IPS DF 4.7 (cell line): ENCODE results near the gene SYNPR.

ENCODE experiments used
- DNase-seq: peaks from one replicate; pipeline ENCODE4 v3.0.0-alpha.2; 2013; ENCODE audit warnings: low spot score; ENCODE audit errors: extremely low read depth

SYNPR gene

DNA sequence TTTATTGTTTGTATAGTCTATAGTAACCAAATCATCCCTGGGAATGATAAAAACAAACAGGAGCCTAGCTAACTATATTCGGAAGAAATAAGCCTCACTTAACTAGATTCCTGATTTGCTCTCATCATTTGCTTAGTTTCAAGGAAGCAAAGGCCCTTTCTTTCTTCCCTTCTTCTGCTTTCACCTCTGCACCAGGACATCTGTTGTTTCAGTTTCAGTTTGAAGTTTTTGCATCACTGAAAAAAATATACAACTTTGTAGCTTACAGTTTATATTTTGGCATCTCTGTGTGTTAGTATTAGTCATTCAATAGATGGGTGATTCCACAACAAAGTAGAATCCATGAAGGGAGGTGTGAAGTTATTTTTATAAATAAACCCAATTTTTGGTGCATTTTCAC lies 260.8 kb downstream of the SYNPR start:
- no peak for DNase-seq

DNA sequence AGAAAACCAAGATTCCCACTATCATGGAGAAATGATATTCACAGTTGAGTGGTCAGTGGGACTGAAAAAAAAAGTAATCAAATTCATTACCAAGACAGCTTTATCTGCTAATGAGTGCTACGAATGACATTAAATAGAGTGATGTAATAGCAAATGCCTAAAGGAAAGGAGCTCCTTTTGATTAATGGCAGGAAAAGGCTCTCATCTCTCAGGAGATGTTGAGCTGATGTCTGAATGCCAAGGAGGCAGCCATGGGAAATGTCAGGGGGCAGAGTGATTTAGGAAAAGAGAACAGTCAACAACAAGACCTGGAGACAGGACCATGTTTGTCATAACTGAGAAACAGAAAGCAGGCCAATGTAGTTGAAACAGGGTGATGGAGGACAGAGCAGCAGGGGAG lies 277.7 kb downstream of the SYNPR start:
- DNase-seq = no peak

DNA sequence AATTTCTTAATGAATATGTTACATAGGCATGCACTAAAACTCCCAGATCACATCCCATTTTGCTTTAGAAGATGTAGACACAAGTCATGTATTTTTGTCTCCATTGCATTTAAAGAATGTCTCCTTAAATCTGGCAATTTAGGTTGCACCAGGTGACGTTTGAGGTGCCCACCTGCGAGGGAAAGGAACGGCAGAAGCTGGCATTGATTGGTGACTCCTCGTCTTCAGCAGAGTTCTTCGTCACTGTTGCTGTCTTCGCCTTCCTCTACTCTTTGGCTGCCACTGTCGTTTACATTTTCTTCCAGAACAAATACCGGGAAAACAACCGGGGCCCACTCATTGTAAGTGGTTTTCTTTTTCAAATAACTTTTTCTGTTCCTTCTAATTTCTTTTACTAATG lies 278.3 kb downstream of the SYNPR start:
- DNase-seq = no peak

DNA sequence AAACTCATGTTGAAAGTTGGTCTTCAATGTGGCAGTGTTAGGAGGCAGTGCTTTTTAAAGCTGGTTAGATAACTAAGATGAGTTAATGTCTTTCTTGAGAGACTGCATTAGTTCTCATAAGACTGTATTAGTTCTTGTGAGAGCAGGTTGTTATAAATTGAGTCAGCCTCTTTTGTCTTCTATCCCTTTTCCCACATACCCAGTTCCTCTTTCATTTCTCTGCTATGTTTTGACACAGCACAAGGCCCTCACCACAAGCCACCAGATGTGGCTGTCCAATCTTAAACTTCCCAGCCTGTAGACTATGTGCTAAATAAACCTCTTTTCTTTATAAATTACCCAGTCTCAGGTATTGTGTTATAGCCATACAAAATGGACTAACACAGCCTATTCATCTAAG lies 279.8 kb downstream of the SYNPR start:
- no peak for DNase-seq

- no peak for DNase-seq
These were observed 281.8 kb downstream of the SYNPR start for GRCh38 chr3:63559884-63560283.

DNA sequence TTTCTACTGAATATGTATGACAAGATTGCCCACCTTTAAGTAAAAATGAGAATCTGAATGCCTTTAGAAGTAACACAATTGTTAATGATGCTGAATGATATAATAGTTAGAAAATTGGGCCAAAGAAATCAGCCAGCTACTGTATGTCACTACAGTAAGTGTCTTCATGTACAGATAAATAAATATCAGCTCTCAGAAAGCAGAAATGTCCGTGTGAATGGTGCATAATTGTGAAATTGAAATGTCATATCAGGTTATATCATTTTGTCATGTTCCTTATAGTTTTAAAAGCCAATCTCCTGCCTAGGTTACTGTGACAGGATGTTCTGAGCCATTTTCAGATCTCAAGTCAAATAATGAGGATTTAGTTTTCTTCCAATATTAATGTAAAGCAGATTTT lies 283.8 kb downstream of the SYNPR start:
- DNase-seq = no peak

- no peak for DNase-seq
These were observed 284.2 kb downstream of the SYNPR start for GRCh38 chr3:63562323-63562722.

GRCh38 chr3:63563572-63563971 lies 285.5 kb downstream of the SYNPR start:
- no peak for DNase-seq

GRCh38 chr3:63565220-63565619 lies 287.1 kb downstream of the SYNPR start:
- no peak for DNase-seq

- DNase-seq = no peak
These were observed 293.6 kb downstream of the SYNPR start for GRCh38 chr3:63571682-63572081.

- DNase-seq = peak; percentile 25
These were observed 298.7 kb downstream of the SYNPR start for GRCh38 chr3:63576846-63577245.

DNA sequence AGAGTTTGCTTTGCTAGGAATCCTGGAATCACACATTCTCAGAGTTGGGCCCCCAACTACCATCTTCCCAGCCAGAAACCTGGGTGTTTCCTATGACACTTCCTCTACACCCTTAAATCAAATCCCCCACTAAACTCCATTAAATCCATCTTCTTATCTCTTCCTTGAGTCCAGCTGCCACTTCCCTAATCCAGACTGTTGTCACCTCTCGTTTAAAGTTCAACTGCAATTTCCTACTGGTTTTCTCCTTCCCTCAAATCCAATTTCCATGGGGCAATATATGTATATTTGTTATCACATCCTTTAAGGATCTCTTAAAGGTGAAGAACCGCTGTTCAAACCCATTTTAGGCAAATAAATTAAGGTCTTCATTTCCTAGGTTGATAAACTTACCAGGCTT lies 300.8 kb downstream of the SYNPR start:
- no peak for DNase-seq

- no peak for DNase-seq
These were observed 302.0 kb downstream of the SYNPR start for GRCh38 chr3:63580151-63580550.

GRCh38 chr3:63582943-63583500 lies 304.9 kb downstream of the SYNPR start:
- DNase-seq = no peak

DNA sequence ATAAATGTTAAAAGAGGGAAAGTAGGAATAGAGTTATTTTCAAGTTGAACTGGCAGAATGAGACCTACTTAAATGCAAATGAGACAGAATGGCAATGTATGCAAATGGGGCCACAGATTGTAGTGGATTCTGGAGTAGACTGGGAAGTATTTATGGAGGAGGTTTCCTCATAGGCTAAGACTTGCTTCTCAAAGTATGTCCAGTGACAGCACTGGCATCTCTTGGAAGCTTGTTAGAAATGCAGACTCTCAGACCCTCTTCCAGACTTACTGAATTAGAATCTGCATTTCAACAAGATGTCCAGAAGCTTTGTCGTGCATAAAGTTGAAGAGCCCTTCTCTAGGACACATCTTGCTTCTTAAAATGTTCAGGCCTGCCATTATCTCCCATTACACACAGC lies 306.6 kb downstream of the SYNPR start:
- DNase-seq = no peak

DNA sequence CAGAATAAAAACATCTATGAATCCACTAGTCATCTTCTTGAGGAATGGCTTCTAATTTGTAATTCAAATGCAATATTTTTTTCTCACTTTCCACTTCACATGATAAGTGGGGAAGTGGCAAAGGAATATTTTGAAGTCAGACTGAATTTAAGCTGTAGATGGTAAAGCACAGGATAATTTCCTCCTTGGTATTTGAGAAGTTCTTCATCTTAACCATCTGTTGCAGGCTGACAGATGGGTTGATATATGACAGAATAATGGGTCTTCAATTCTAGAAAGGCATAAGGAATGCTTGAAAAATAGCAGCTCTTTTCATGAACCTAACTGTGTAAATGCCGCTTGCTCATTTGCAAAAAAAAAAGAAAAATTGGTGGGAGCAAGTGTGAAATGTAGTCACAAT lies 307.8 kb downstream of the SYNPR start:
- DNase-seq = no peak

GRCh38 chr3:63588895-63589294 lies 310.8 kb downstream of the SYNPR start:
- DNase-seq = no peak

GRCh38 chr3:63593779-63594178 lies 315.7 kb downstream of the SYNPR start:
- no peak for DNase-seq

DNA sequence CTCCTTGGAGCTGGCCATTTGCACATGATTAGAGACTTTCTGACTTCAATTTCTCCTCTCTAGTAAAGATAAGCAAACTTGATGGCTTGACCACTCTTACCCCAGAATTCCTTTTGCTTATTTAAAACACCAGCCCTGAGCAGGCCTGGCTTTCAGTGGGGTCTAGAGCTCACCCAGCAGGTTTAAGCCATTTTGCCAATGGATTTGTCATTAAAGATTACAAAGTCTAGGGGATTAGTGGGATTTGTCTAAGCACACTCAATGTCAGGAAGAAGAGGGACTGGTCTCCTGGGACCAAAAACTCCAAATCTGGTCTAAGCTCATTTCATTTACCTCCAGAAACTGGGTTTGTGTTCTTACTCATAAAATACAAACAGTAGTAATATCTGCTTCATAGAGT lies 317.1 kb downstream of the SYNPR start:
- DNase-seq = no peak

DNA sequence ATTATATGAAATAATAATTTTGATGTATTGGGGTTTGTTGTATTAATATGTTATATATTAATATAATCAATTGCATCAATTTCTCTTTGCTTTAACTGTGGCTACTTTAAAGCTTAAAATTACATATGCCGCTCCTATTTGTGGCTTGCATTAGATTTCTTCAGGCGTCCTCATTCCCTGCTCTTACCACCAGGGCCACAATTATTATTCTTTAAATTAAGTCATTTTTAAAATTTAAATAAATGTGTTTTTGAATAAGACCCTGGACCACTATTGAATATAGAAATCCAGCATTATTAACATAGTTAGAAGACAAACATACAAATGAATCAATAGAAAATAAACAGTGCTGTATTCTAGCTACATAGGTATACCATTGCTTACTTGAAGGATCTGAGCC lies 318.9 kb downstream of the SYNPR start:
- no peak for DNase-seq

DNA sequence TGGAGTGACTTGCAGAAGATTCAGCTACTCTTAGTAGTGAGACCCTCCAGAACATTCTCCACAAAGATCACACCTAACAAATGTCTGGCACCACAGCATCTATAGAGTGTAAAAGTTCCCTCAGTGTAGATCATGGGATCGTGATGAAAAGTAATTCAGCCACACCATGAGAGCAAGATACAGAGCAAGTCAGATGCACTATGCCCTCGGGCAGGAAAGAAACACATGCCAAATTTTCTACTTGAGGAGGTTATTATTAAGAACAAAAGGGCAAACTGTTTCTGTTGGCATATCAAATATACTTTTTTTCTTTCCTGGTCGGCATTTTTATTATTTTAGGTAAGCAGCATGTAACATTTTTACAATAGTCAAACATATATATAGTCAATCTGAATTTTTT lies 329.6 kb downstream of the SYNPR start:
- no peak for DNase-seq

DNA sequence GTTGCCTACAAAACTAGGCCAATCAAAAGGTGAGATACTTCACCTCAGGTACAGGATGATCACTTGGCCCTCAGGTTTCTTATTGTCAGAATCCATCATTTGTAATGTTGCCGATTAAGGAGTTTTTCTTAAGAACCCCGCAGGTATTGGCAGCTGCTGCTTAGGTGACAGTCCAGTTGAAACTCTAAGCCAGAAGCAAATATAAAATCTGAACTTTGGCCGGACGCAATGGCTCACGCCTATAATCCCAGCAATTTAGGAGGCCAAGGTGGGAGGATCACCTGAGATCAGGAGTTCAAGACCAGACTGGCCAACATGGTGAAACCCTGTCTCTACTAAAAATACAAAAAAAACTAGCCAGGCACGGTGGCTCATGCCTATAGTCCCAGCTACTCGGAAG lies 331.3 kb downstream of the SYNPR start:
- no peak for DNase-seq

DNA sequence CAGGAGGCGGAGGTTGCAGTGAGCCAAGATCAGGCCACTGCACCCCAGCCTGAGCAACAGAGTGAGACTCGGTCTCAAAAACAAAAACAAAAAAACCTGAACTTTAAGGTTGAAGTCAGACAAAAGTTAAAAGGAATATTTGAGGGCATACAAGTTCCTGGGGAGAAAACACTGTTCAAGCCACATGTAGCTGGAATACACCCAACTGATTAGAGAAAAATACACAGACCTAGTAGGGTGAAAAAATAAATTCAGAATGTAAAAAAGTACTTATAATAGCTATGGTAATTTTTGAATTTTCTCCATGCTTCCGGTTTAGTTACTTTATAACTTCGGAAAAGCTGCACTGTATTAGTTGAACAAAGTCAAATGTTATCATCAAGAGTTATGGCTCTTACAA lies 331.7 kb downstream of the SYNPR start:
- DNase-seq = no peak

- no peak for DNase-seq
These were observed 333.3 kb downstream of the SYNPR start for GRCh38 chr3:63611382-63611781.
